ENCODE measurements around the gene ALG12. TPM values are rescaled to one million over a fixed set of nuclear protein-coding genes. Genes with fewer than 3 reads are reported as not detected.

The ALG12 gene
- total and polyA plus RNA-seq, 2 of the 13 experiments (the other 11 are each of a cell fraction or from before 2014, with no cell fraction given), result 7.8 to 15.8 TPM

GRCh38 chr22:49852898-49853894, 65.0 kb downstream of the ALG12 start, which contains the start of gene ZBED4 (continued):
- TF ChIP-seq ZNF362 (CRISPR knock-in tag; IDR thresholded peaks at IDR 0.05; ENCODE audit: borderline replicate concordance) (peak; percentile 38; the same call in 1 of the 2 replicates), SP140L (CRISPR knock-in tag; IDR thresholded peaks at IDR 0.05; ENCODE audit: borderline replicate concordance) (no peak), PHF8 (CRISPR knock-in tag; IDR thresholded peaks at IDR 0.05) (peak; percentile 91), FOXO1 (CRISPR knock-in tag; IDR thresholded peaks at IDR 0.05) (no peak), IKZF5 (CRISPR knock-in tag; IDR thresholded peaks at IDR 0.05) (no peak), AGO1 (IDR thresholded peaks at IDR 0.05; ENCODE audit: low read depth, low read length, poor library complexity, severe bottlenecking) (no peak), TARDBP (CRISPR knock-in tag; IDR thresholded peaks at IDR 0.05) (0 out of 2 replicates have a peak, but pooled peaks have one; percentile 34), NFRKB (IDR thresholded peaks at IDR 0.05) (no peak), ZBTB10 (CRISPR knock-in tag; IDR thresholded peaks at IDR 0.05; ENCODE audit: borderline replicate concordance) (no peak), IKZF1 (IDR thresholded peaks at IDR 0.05) (no peak), TBX3 (IDR thresholded peaks at IDR 0.05; ENCODE audit: borderline replicate concordance) (no peak), YY1 (IDR thresholded peaks at IDR 0.05; ENCODE audit: insufficient read depth, insufficient replicate concordance, low read depth, low read length) (peak; percentile 40), ZNF138 (CRISPR knock-in tag; IDR thresholded peaks at IDR 0.05; ENCODE audit: low read depth) (no peak), NR0B2 (CRISPR knock-in tag; IDR thresholded peaks at IDR 0.05) (no peak; the same call in none of the 2 replicates), RELA (CRISPR knock-in tag; IDR thresholded peaks at IDR 0.05) (no peak), ZBTB7B (CRISPR knock-in tag; IDR thresholded peaks at IDR 0.05) (peak; percentile 80), SRSF9 (IDR thresholded peaks at IDR 0.05; ENCODE audit: borderline replicate concordance, insufficient read depth, low read depth, low read length, poor library complexity, severe bottlenecking) (no peak), ZNF749 (CRISPR knock-in tag; IDR thresholded peaks at IDR 0.05; ENCODE audit: borderline replicate concordance) (no peak), RAD21 (CRISPR knock-in tag; IDR thresholded peaks at IDR 0.05) (peak; percentile 53), TERF1 (CRISPR knock-in tag; IDR thresholded peaks at IDR 0.05) (peak; percentile 74; the same call in 1 of the 2 replicates), ZNF430 (CRISPR knock-in tag; IDR thresholded peaks at IDR 0.05) (peak; percentile 93), NBN (conservative IDR thresholded peaks at IDR 0.05) (no peak), ZNF816 (CRISPR knock-in tag; IDR thresholded peaks at IDR 0.05; ENCODE audit: borderline replicate concordance) (peak; percentile 96)
